GM19397 (cell line): ENCODE results near the gene SUN1.

Experiments
- ATAC-seq: cut with Tn5 transposase; IDR thresholded peaks from one replicate; pipeline ENCODE4 v1.9.1; 2021; ENCODE audit warnings: mild to moderate bottlenecking, moderate library complexity; ENCODE audit not compliant: unreplicated experiment

The SUN1 gene

DNA sequence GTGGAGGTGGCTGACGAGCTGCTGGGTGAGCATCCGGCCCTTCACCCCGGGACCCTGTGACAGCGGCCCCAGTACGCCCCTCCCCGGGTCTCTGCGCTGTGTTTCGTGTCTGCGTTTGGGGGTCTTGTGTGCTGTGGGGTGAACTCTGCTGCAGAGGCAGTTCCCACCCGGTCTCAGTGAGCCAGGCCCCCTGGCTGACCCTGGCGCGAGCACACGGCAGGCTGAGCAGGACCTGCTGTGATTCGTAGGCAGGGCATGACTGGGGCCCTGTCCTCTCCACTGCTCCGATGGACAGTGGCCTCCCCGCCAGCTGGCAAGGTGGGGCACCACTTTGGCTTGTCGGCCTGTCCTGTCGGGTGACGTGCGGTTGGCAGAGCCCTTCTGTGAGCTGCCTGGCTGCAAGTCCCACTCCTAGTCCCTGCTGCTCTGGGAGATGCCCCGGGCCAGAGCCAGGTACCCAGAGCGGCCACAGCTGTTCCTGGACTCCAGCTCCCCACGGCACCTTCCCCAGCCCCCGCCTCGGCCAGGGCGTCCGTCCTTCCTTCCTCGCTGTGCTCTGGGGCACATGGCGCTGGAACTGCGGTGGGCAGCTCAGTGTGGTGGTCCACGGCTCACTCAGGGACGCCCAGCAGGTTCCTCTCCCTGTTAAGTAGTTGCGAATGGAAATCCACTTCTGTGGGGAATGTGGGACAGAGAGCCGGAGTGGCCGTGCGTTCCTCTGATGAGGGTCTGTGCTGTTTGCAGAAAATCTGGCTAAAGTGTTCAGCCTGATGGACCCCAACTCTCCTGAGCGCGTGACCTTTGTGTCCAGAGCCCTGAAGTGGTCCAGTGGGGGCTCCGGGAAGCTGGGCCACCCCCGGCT, 54.6 kb downstream of the SUN1 start:
- no peak for ATAC-seq

DNA sequence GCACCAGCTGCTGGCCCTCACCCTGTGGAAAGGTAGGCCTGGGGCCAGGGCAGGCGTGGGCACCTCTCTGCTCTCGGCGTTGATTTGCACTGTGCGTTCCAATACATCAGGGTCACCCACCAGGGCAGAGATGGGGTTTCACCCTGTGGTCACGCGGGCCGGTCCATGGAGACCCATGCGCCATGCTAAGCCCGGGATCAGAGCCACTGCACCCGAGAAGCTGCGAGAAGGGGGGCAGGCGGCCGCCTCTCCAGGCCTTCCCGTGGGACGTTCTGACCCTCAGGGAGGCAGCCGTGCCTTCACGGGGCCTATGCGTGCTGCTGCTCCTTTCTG, 55.2 kb downstream of the SUN1 start:
- ATAC-seq, result no peak

DNA sequence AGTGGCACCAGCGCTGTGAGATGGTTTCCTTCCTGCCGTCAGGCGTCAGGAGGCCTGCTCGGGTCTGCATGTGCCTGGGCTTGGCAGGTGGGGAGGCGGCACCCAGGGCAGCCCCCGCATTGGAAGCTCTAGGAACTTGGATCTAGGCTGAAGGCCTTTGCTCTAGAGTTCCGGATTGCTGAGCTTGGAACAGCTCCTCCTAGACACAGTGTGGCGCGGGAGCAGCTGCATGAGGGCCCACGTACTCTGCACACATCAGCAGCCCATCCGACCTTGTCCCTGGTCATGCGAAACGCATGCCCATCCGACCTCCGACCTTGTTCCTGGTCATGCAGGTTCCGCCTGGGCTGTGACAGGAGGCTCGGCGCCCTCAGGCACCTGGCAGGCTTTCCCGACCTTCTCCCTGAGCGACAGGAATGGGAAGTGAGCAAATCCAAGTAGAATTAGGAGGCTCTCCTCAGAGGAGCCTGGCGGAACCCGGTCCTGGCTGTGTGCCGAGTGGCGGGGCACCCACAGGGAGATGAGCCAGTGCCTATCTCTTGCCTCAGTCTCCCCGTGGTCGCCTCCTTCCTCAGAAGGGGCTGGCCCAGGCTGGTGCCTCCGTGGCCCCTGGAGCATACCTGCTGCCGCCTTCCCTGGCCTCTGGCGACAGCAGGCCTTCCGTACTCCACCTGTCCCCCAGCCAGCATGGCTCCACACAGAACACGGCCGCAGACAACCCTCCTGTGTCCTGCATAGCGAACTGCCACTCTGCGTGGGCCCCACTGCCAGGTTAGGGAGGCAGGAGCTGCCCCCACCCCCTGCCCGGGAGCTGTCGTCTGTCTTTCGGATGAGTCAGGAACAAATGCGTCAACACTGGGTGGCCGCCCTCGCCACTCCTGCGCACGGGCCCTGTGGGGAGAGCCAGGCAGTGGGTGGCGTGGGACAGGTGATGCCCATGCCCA, 56.1 kb downstream of the SUN1 start:
- no peak for ATAC-seq

DNA sequence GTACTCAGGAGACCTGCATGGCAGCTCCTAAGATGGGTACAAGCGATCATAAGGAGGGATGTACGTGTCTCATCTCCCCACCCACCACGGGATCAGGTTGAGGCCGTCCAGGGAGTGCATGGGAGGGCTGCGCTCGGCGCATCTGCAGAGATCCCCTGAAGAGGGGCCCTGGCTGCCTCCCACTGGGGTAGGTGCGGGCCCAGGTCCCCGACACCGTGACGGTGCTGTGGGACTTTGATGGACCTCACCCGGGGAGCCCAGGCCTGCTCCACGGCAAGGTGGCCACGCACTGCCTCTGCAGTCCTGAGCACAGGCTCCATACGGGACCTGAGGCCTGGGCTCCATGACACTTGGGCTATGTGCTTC, 56.7 kb downstream of the SUN1 start:
- ATAC-seq, result no peak

DNA sequence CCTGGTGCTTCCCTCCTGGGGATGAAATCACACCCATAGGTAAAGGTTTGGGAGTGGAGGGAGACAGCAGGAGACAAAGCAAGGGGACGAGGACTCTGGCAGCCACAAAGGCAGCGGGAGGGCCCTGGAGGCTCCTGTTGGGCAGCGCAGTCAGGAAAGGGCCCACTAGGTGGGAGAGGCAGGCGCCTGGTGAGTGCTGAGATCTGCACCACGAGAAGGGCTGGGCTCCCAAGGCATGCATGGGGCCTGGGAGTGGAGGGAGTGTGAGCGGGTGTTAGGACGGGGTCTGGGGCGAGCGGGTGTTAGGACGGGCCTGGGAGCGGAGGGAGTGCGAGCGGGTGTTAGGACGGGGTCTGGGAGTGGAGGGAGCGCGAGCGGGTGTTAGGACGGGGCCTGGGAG, 57.1 kb downstream of the SUN1 start:
- no peak for ATAC-seq

DNA sequence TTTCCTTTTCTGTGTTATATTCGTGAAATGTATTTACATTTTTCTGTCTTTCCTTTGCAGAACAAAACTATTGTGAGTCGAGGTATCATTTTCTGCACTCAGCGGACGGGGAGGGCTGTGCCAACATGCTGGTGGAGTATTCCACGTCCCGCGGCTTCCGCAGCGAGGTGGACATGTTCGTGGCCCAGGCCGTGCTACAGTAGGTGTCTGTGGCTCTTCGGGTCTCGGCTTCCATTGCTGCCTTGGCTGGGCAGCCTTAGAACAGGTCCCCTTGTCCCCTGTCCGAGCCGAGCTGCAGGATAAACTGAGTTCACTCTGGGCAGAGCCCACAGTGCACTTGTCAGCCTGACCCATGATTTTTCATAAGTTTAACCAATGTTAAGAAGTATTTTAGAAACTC, 58.6 kb downstream of the SUN1 start:
- ATAC-seq, result no peak

DNA sequence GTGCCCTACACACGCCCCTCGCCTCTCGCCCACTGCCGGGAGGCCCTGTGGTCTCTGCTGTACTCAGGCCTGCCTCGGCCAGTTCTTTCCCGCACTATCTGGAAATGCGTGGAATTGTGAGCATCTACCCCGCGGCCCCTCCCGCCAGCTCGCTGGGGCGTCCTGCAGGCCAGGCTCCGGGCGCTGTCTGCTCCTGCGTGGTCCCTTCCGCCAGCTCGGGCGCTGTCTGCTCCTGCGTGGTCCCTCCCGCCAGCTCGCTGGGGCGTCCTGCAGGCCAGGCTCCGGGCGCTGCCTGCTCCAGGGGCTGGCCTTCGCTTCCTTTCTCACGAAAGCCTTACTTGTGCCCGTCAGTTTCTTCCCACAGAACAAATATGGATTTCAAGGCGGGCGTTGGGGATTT, 59.0 kb downstream of the SUN1 start:
- no peak for ATAC-seq

DNA sequence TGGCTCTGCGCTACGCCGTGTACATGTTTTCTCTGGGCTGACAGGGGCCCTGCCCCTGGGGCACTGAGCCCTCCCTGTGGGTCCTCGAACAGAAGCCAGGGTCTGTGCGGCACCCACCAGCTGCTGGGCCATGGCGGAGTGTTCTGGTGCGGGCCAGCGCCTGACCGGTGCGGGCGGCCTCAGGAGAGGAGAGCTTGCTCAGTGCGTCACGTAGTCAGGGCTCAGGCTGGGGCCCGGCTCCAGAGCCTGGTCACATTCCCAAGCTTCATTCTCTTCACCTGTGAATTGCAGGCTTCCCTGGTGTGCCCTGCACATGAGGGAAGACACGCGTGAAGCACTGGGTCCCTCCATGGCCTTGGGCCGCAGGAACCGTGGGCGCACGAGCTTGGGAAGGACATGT, 59.5 kb downstream of the SUN1 start:
- no peak for ATAC-seq

DNA sequence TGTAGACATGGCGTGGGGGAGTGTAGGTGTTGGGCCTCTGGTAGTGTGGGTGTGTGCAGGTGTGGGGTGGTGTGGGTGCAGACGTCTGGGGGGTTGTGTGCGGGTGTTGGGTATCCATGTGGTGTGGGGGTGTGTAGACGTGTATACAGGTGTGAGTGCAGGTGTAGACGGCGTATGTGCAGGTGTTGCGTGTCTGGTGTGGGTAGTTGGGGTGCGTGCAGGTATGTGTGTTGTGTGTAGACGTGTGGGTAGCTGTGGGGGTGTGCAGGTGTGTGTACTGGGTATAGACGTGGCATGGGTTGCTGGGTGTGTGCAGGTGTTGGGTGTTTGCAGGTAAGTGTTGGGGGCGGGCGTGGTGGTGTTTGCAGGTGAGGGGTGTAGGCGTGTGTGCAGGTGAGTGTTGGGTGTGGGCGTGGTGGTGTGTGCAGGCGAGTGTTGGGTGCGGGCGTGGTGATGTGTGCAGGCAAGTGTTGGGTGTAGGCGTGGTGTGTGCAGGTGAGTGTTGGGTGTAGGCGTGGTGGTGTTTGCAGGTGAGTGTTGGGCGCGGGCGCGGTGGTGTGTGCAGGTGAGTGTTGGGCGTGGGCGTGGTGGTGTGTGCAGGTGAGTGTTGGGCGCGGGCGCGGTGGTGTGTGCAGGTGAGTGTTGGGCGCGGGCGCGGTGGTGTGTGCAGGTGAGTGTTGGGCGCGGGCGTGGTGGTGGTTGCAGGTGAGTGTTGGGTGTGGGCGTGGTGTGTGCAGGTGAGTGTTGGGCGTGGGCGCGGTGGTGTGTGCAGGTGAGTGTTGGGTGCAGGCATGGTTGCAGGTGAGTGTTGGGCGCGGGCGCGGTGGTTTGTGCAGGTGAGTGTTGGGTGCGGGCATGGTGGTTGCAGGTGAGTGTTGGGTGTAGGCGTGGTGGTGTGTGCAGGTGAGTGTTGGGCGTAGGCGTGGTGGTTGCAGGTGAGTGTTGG, 60.6 kb downstream of the SUN1 start:
- ATAC-seq, result no peak

DNA sequence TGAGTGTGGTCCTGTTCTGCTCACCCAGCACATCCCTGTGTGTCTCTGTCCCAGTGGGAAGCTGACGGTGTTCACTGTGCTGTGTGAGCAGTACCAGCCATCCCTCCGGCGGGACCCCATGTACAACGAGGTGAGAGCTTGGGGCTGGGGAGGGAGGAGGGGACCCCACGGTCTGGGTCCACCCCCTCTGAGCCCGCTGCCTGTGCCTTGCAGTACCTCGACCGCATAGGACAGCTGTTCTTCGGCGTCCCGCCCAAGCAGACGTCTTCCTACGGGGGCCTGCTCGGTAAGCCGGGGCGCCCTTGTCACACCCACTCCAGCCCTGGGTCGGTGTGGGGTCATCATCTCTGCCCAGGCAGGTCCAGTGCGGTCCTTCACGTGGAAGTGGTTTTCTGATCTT, 61.4 kb downstream of the SUN1 start:
- no peak for ATAC-seq

DNA sequence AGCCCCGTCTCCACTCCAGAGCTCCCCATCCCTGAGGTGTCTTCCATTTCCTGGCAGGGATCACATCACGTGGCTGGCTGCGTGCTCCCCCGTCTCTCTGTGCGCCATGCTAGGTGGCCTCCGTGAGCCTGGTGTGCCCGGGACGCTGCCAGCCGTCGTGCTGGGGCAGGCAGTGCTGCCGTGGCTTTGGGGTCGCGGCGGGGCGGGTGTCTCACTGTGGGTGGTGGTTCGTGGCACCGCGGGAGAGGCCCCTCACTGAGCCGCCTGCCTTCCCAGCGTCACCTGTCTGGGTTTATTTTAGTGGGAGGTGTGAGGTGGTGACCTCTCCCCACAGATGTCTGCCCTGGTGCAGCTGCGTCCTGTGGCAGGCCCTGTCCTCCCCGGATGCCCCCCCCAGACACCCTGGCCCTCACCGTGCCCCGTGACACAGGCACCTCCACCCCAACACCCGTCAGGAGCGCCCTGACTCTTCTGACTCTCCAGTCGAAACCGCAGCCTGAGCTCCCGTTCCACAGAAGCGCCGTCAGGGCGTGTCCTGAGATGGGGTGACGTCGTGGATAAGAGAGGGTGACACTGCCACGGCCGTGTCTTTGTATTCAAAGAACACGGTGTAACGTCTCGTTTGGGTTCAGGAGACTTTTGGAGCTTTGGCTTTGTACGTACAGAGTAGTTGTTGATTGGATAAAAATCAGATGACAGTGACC, 62.0 kb downstream of the SUN1 start:
- no peak for ATAC-seq

DNA sequence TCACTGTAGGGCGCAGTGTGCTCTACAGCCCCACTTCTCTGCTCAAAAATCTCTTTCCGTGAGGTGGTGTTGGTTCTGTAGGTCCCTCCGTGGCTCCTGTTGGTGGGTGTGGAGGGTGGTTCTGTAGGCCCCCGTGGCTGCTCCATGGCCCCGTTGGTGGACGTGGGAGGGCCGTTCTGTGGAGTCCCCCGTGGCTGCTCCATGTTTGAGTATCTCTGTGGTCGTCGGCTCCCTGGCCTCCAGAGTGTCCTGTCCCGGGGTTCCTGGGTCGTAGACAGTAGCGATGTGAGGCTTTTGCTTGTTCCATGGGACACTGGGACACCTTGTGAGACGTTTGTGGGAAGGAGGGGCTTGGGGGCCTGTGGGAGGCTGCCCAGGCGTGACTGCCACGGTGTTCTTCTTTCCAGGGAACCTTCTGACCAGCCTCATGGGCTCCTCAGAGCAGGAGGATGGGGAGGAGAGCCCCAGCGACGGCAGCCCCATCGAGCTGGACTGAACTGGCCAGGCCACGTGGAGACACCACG, 62.7 kb downstream of the SUN1 start:
- ATAC-seq, result no peak

DNA sequence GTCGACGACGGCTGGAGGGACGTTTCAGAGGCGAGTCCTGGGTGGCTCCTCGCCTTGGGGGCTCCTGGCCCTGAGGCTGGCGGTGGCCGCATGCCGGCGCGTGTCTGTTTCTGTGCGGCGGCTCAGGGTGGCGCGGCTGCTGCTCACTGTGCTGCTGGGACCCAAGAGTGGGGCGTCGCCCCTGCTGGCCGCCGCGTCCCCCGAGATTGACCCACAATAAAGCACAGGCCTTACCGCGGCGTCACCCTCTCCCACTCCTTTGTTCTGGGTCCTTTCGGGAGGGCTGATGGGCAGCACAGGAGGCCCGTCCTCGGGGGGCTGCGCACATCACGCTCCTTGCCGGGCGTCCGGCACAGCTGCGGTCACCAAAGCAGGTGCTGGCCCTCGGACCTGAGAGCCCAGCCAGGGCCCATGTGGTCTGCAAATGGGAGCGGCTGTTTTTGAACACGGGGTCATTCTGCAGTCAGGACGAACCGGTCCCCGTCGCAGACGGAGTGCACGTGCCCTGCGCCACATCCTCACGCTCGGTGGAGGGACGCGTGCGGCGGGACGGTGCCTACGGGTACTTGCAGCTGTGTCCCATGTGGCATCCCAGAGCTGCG, 63.3 kb downstream of the SUN1 start:
- ATAC-seq, result no peak

DNA sequence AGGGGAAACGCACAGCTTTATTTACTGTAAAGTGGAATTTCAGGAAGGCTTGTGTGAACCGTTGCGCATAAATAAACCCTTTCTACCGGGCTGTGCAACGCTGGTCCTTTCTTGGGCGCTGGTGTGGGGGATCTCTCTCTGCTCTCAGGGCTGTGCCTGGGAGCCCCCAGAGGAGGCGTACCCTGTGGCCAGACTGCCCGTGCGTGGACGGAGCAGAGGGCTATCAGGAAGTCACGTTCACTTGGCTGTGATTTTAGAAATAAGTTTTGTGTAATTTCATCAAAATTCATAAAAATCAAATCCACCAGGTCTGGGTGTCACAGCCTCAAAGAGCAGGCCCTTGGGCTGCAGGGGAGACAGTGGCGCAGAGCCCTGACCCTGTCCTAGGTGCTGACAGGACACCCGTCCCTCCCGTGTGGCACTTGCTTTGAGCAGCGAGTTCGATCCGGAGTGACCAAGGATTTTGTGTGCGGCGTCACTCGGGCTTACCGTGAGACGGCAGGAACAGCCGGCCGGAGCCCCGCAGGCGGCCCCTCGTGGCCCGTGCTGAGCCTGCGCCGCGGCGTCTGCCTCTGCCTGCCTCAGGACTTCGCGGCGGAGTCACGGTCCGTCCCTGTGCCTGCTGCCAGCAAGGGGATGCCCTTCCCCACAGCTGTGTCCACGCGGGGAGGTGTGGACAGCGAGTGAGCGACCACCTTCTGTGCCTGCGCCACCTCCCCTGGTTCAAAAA, 64.2 kb downstream of the SUN1 start:
- no peak for ATAC-seq

DNA sequence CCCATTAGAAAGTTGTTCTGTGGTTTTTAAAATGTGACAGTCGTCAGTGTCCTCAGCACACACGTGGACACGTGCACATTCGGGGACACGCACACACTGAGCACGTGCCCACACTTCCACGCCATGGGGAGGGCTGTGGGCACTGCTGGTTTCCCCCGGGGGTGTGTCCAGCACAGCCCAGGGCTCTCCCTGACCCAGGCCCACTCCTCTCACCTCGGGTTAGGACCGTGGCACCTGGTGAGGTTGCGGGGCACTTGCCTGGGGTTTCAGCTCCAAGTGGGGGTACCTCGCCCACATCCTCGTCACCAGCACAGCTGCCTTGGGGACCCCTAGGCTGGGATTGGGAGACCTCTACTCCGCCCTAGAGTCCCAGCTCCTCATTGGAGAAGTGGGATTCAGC, 64.8 kb downstream of the SUN1 start:
- no peak for ATAC-seq

DNA sequence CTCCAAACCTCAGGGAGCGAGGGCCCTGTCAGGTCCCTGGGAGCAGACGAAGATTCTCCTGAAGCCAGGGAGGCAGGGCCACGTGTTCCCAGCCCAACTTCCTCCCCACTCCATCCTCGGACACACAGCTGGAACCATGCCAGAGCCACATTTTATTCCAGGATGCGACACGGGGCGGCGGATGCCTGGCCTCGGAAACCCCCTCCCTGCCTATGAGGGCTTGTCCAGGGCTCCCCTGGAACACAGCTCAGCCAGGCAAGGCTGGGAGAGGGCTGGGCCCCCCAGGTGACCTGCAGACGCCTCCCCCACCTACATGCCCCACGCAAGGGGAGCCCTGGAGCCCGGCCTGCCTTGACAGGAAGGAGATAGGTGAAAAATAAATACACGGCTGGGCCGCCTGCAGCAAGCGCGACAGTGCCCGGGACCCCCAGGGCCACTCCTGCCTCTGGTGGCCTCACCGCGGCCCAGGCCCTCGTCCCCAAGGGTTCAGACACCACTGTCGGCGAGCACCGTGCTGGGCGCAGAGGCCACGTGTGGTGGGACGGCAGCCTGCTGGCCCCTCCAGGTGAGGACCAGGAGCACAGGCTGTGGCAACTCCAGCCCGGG, 65.6 kb downstream of the SUN1 start:
- no peak for ATAC-seq

DNA sequence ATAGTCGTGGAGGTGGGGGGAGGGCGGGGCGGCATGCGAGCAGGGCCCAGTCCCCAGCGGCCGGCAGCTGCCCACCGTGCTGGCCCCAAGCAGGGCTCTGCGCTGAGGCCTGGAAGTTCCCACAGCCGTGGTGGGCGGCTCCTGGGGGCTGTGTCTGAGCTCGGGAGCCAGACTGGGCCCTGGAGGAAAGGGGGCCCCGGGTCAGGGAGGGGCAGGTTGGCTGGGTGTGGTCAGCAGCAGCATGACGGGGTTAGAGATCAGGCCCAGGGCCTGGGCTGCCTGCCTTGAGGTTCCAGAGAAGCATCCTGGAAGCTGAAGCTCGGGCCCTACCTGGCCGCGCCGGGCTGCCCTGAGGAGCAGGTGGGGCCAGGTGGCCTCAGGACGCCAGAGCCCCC, 66.2 kb downstream of the SUN1 start:
- no peak for ATAC-seq

DNA sequence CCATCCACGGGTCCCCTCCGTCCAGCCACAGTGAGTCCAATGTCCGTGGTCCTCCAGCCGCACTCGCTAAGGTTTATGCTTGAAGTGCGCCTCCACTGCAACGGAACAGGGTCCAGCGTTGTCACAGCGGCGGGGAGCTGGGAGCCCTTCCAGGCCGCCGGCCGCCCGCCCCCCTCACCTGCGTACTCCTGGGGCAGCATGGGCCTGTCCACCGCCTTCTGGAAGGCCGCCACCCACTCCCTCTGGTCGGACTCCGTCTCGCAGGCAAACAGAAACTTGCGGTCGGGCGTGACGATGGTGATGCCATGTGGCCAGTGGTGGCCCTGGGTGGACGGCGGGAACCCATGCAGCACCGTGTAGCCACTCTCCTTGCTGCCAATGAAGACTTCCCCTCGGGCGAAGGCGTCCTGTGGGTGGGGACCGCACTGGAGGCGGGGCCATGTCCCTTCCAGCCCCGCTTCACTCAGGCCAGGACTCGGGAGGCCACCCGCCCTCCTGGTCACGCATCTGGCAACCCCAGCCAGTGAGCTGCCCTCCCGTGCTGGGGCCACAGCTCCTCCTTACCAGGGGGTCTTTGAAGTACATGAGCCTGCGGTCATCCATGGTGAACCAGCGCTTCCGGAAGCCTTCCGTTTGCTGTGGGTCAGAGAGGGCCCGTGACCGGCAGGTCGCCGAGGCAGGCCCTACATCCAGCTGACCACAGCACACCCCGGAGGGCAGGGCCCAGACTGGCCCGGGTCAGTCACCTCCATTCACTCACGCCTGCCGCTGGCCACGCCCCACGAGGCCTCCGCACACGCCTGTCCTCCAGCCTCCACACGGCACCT, 66.8 kb downstream of the SUN1 start:
- ATAC-seq, result no peak
